GM18907 (cell line): ENCODE measurements around the gene WDR37.
"Not testable (repeated sequence)": the region's sequence is repeated elsewhere in the genome, so short reads cannot be mapped to it uniquely, and the experiment has no call there.

Source experiments
- ATAC-seq: cut with Tn5 transposase; IDR thresholded peaks from one replicate; pipeline ENCODE4 v1.9.1; 2021; ENCODE audit warnings: mild to moderate bottlenecking, moderate library complexity; ENCODE audit not compliant: unreplicated experiment

Gene WDR37, protein sequence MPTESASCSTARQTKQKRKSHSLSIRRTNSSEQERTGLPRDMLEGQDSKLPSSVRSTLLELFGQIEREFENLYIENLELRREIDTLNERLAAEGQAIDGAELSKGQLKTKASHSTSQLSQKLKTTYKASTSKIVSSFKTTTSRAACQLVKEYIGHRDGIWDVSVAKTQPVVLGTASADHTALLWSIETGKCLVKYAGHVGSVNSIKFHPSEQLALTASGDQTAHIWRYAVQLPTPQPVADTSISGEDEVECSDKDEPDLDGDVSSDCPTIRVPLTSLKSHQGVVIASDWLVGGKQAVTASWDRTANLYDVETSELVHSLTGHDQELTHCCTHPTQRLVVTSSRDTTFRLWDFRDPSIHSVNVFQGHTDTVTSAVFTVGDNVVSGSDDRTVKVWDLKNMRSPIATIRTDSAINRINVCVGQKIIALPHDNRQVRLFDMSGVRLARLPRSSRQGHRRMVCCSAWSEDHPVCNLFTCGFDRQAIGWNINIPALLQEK

DNA sequence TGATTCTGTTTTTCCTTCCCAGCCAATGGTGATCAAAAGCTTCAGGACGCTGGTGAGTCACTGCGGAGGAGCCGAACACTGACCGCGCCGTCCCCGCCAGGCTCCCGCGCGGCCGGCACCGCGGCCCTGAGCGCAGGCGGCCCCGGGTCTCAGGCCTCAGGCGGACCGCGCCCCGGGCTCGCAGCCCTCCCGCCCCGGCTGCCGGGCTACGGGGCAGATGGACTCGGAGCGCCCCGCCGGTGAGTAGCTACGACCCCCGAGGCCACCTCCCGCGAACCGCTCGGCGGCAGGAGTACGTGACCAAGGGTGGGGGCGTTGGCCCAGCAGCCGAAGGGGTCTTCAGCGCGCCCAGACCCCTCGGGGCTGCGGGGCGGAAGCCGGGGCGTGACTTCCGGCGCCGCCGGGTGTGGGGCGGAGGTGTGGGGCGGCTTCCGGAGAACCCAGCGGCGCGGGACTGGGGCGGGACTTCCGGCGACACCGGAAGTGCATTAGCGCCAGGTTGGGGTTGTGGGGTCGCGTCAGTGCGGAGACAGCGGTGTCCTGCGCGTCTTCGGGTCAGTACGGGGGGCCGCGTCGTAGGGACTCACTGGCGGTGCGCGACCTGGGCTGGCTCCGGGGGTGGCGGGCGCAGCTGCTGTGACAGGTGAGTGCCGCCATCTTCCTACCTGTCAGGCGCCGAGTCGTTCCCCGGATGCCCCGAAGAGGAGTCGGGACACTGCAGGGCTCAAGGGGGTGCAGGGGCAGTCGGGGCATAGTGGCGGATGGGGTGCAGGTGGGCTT is at the start of gene WDR37:
Gene WDR37, plus strand, starts transcription at position 60 of the 780 bp plus-strand sequence. CDS start 15,771 bp downstream, outside the sequence.
- peak; percentile 91 for ATAC-seq

- no peak for ATAC-seq
Measured at GRCh38 chr10:1006573-1006972, 49.6 kb upstream of the WDR37 start.

GRCh38 chr10:1007583-1007982 is 48.6 kb upstream of the WDR37 start:
- no peak for ATAC-seq

GRCh38 chr10:1009071-1009494 is 47.1 kb upstream of the WDR37 start:
- ATAC-seq = no peak

- ATAC-seq = not testable (repeated sequence)
Measured at GRCh38 chr10:1009947-1010346, 46.2 kb upstream of the WDR37 start.

DNA sequence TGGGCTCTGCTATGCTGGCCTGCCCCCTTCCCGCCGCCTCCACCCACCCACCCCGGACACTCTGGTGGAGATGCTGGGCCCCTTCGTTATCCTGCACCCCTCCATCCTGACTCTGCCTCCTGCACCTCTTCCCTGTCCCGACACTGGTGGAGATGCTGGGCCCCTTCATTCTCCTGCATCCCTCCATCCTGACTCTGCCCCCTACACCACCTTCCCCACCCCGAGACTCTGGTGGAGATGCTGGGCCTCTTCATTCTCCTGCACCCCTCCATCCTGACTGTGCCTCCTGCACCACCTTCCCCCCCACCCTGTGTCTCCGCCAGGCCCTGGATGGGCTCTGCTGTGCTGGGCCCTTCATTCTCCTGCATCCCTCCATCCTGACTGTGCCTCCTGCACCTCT is 45.5 kb upstream of the WDR37 start:
- no peak for ATAC-seq

DNA sequence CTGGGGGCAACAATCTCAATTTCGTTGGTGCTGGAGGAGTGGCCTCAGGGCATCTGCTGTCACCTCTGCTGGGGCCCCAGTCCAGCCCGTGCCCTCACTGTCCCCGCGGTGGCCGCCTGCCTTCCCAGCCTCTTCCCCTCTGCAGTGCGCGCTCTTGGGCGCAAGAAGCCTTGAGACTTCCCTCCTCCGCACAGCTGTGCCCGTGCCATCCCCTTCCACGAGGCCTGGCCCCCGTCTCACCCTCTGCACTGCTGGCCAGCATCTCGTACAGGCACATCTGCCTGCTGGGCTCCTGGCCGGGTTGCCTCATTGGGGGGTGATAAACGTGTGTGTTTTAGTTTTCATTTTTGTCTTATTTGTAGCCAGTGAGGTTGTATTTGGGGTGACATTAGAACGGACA is 44.5 kb upstream of the WDR37 start:
- ATAC-seq = no peak

DNA sequence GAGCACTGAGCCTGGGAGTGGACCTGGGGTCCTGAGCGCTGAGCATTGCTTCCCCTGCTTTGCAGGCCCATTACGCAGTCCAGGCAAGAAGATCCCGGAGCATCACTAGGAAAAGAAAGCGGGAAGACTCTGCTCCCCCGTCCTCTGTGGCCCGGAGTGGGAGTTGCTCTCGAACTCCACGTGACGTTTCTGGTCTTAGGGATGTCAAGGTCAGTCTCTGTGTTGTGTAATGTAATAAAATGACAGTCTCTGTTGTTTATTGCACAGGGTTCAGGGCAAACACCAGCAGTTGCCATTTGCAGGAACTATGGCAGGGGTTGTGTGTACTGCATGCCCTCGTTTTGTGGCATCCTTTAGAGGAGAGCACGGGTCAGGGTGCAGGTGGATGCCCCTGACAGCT is 40.5 kb upstream of the WDR37 start:
- no peak for ATAC-seq

DNA sequence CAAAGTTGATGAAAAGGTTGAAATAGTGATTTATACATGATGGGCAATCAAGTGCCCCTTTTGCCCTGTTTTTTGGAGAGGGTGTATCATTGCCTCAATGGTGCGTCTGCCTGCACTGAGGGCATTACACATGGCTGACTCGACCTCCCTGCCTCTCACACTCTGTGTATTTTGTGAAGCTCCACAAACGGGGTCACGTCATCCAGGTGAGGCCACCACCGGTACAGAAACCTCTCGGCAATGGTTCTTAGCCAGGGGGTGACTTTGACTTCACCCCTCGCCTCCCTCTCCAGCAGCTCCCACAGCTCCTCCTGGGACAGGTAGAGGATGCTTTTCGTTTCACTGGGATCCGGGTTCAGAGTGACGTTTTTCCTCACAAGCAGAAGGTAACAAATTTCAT is 36.8 kb upstream of the WDR37 start:
- ATAC-seq = no peak

GRCh38 chr10:1020460-1020859 is 35.7 kb upstream of the WDR37 start:
- no peak for ATAC-seq

DNA sequence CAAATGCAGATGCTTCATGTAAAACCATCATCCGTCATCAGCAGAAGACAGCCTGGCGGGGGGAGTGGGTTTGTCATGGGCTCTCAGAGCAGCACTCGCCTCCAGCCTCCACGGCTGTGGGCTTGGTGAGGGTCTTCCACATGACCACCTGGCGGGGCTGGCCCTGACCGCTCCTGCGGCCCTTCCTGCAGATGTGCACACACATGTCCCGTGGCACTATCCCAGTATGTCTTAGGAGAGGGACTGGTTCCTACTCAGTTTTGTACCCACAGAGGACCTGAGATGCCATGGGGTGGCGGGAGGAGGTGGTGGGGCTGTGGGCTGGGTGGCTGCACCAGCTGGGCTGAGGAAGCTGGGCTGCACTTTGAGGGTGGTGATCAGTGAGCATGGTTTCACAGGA is 35.2 kb upstream of the WDR37 start:
- no peak for ATAC-seq

GRCh38 chr10:1022413-1022812 is 33.8 kb upstream of the WDR37 start:
- no peak for ATAC-seq

DNA sequence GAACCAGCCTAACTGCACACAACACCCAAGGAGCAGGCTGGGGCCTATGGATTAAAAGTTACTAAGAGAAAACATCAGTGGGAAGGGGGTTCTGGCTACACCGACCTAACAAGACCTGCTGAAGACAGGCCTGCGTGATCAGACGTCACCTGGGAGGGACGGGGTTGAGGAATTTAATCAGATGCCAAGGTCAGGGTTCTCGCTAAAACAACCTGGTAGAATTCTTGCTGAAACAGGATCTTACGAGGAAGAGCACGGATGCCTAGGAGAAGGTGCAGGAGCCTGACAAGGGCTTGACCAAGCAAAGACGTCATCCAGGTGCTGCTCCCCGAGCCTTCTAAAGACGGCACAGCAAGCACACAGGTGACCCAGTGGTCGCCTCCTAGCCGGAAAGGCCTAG is 32.1 kb upstream of the WDR37 start:
- ATAC-seq = no peak

- ATAC-seq = no peak
Measured at GRCh38 chr10:1025683-1026082, 30.5 kb upstream of the WDR37 start, which contains the start of gene IDI2. IDI2 (minus strand) TSS chr10:1025859; CDS start chr10:1024723, 1,136 bp downstream.

GRCh38 chr10:1026578-1026977 is 29.6 kb upstream of the WDR37 start:
- no peak for ATAC-seq

- ATAC-seq = no peak
Measured at GRCh38 chr10:1029838-1030237, 26.3 kb upstream of the WDR37 start.

- no peak for ATAC-seq
Measured at GRCh38 chr10:1033601-1034000, 22.6 kb upstream of the WDR37 start.

- no peak for ATAC-seq
Measured at GRCh38 chr10:1034758-1035157, 21.4 kb upstream of the WDR37 start.

DNA sequence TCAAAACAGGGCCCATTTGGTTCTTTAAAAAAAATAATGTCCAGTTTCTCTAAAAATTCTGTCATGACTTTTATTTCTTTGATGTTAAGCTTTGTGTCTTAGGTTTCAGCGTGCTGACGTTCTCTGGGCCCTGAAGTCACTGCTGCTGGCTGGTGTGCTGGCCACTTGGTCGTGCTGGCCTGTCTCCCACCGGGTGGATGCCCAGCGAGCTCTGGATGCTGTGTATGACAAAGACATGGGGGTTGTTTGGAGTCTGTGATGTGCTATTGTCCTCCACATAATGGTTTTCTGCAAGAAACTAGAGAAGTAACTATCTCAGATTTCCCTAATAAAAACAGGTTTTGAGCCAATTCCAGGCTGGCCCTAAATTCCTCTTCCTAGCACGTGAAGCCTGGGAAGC is 21.0 kb upstream of the WDR37 start:
- no peak for ATAC-seq

- ATAC-seq = peak; percentile 77
Measured at GRCh38 chr10:1036341-1036791, 19.8 kb upstream of the WDR37 start.

- no peak for ATAC-seq
Measured at GRCh38 chr10:1037098-1037497, 19.1 kb upstream of the WDR37 start.

- not testable (repeated sequence) for ATAC-seq
Measured at GRCh38 chr10:1038769-1039168, 17.4 kb upstream of the WDR37 start.
